HG03378 (cell line): ENCODE data around the gene WNT4.

Experiments
- ATAC-seq: cut with Tn5 transposase; IDR thresholded peaks from one replicate; pipeline ENCODE4 v1.9.1; 2021; ENCODE audit warnings: mild to moderate bottlenecking, moderate library complexity; ENCODE audit not compliant: unreplicated experiment

WNT4 gene

GRCh38 chr1:22089134-22089571 lies 53.7 kb downstream of the WNT4 start:
- ATAC-seq: no peak

GRCh38 chr1:22088331-22088730 lies 54.6 kb downstream of the WNT4 start:
- no peak for ATAC-seq

- no peak for ATAC-seq
These were observed 62.7 kb downstream of the WNT4 start for GRCh38 chr1:22080191-22080590.

GRCh38 chr1:22078133-22078532 lies 64.8 kb downstream of the WNT4 start:
- ATAC-seq: no peak

- ATAC-seq: no peak
These were observed 65.2 kb downstream of the WNT4 start for GRCh38 chr1:22077728-22078127.

- ATAC-seq: no peak
These were observed 66.6 kb downstream of the WNT4 start for GRCh38 chr1:22076346-22076745.

- no peak for ATAC-seq
These were observed 67.2 kb downstream of the WNT4 start for GRCh38 chr1:22075718-22076117.

- ATAC-seq: no peak
These were observed 68.1 kb downstream of the WNT4 start for GRCh38 chr1:22074803-22075202.

- no peak for ATAC-seq
These were observed 71.4 kb downstream of the WNT4 start for GRCh38 chr1:22071511-22071910.
